Left ventricle myocardium inferior (tissue), 1 donor: Measurements from ENCODE around the gene SVOPL. TPM values are rescaled to one million over a fixed set of nuclear protein-coding genes. Genes with fewer than 3 reads are reported as not detected.

Experiments used
- DNase-seq: peaks from one replicate; pipeline ENCODE4 v3.0.0-alpha.2; 2020
- H3K27ac ChIP-seq: fragments of 200-600 bp; replicated peaks from 2 replicates; pipeline ENCODE4 v1.8.0; 2021
- H3K27me3 ChIP-seq: fragments of 200-600 bp; 2 replicates; pipeline ENCODE4 v1.8.0; 2021; ENCODE audit warnings: low read depth
- H3K36me3 ChIP-seq: fragments of 200-600 bp; 2 replicates; pipeline ENCODE4 v1.8.0; 2021
- H3K4me1 ChIP-seq: fragments of 200-600 bp; 2 replicates; pipeline ENCODE4 v1.8.0; 2021
- H3K4me3 ChIP-seq: fragments of 200-600 bp; 2 replicates; pipeline ENCODE4 v1.8.0; 2021; ENCODE audit warnings: mild to moderate bottlenecking, moderate library complexity
- H3K9me3 ChIP-seq: fragments of 200-600 bp; replicated peaks from 2 replicates; pipeline ENCODE4 v1.8.0; 2021
- intact Hi-C: fragments of 100-400 bp; cut with micrococcal nuclease; formaldehyde crosslinking; loops from one replicate; pipeline ENCODE4 v1.11.0; 2022
- total RNA-seq: library from RNA; stranded (reverse); fragmentation: NEBNext Ultra II Directional; extraction: Animal tissue kit (Norgen Biotek cat#: 25700); gene quantifications from one replicate; pipeline ENCODE4 v1.2.1, GENCODE V29; 2021
- TF ChIP-seq, protein P1 (sequence below): fragments of 200-600 bp; IDR thresholded peaks from 2 replicates; pipeline ENCODE4 v1.8.0; 2021; ENCODE audit warnings: antibody characterized with exemption, mild to moderate bottlenecking, borderline replicate concordance
- donor health status: DM: no; HTN: yes; CAD: no; lungs with severe emphysema.

SVOPL gene
- total RNA-seq, 1 donor from 2014 or later: not detected

DNA sequence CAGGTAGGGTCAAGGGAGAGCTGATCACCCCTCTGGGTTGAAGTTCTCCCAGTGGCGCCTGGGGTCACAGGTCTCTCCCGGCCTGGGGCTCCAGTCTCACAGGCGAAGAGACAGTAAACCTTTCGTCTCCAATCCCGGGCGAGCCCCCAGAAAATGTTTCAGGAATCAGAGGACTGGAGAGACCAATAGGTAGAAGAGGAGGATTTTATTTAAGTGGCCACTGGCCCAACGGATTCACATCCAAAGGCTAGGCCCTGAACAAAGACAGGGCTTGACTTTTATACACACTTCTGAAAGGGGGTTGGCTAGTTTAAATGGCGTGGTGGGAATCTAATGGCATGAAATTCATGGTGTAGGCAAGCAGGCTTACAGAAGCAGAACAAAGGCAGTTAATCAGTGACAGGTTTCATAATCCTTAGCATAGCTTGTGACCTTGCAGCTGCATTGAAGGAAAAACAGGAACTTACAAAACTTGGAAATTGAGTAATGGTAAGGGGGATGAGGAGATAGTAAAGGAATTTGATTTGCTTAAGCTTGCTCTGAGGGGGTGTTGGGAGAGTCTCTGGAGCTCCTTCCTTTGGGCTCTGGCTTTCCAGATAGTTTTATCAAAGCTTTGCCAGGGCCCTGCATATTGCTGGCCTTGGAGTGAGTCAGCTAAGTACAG is 135.6 kb downstream of the SVOPL start:
- no peak for DNase-seq
- peaks cover 6% of the 10 kb centered on the region for H3K4me1 ChIP-seq
- no peak overlapping the region for H3K4me3 ChIP-seq
- TF ChIP-seq, protein P1, sequence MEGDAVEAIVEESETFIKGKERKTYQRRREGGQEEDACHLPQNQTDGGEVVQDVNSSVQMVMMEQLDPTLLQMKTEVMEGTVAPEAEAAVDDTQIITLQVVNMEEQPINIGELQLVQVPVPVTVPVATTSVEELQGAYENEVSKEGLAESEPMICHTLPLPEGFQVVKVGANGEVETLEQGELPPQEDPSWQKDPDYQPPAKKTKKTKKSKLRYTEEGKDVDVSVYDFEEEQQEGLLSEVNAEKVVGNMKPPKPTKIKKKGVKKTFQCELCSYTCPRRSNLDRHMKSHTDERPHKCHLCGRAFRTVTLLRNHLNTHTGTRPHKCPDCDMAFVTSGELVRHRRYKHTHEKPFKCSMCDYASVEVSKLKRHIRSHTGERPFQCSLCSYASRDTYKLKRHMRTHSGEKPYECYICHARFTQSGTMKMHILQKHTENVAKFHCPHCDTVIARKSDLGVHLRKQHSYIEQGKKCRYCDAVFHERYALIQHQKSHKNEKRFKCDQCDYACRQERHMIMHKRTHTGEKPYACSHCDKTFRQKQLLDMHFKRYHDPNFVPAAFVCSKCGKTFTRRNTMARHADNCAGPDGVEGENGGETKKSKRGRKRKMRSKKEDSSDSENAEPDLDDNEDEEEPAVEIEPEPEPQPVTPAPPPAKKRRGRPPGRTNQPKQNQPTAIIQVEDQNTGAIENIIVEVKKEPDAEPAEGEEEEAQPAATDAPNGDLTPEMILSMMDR: no peak
- H3K36me3 ChIP-seq: peaks cover 99% of the 10 kb centered on the region
- H3K9me3 ChIP-seq: peaks cover 60% of the 10 kb centered on the region
- intact Hi-C loops: no loop called here
- H3K27ac ChIP-seq: no peak overlapping the region
- H3K27me3 ChIP-seq: no peaks in the 10 kb centered on the region

- H3K36me3 ChIP-seq: peaks cover 99% of the 10 kb centered on the region
- peak overlapping the region; percentile 71 for H3K27ac ChIP-seq
- DNase-seq: no peak
- TF ChIP-seq, protein P1: no peak
- peaks cover 6% of the 10 kb centered on the region for H3K4me1 ChIP-seq
- H3K9me3 ChIP-seq: peaks cover 60% of the 10 kb centered on the region
- intact Hi-C loops: no loop called here
- no peaks in the 10 kb centered on the region for H3K27me3 ChIP-seq
- no peak overlapping the region for H3K4me3 ChIP-seq
Measured at GRCh38 chr7:138565071-138565450, 136.1 kb downstream of the SVOPL start.

DNA sequence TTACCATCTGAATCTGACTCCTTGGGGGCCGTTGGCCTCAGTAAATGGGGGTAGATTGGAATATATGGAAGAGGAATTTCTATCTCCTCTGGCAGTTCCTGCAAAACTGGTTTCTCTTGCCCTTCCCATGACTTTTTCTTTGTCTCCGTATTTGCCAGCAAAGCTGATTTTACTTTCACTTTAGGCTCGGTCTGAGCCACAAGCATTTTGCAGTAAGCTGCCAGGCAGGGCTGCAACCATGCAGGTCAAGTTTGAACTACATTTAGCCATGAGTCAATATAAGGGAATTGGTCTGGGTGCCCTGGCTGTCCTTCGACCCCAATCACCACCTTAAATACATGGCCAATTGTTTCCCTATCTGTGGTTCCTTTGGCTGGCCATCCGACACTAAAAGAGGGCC is 136.8 kb downstream of the SVOPL start:
- peak overlapping the region; percentile 45 for H3K4me3 ChIP-seq

GRCh38 chr7:138563808-138564207 is 137.4 kb downstream of the SVOPL start:
- intact Hi-C loops: no loop called here
- Histone ChIP-seq H3K27me3 (no peaks in the 10 kb centered on the region), H3K9me3 (peaks cover 60% of the 10 kb centered on the region), H3K27ac (peak overlapping the region; percentile 71), H3K4me3 (peak overlapping the region; percentile 45), H3K4me1 (peaks cover 6% of the 10 kb centered on the region), H3K36me3 (peaks cover 99% of the 10 kb centered on the region)
- TF ChIP-seq, protein P1: no peak
- no peak for DNase-seq

More for the DNA sequence above, 136.8 kb downstream of the SVOPL start:
- peaks cover 6% of the 10 kb centered on the region for H3K4me1 ChIP-seq
- TF ChIP-seq, protein P1: no peak
- intact Hi-C loops: no loop called here
- H3K27me3 ChIP-seq: no peaks in the 10 kb centered on the region
- DNase-seq: no peak
- peaks cover 60% of the 10 kb centered on the region for H3K9me3 ChIP-seq
- peaks cover 99% of the 10 kb centered on the region for H3K36me3 ChIP-seq
- H3K27ac ChIP-seq: peak overlapping the region; percentile 71

- Histone ChIP-seq H3K27me3 (no peaks in the 10 kb centered on the region), H3K4me1 (peaks cover 6% of the 10 kb centered on the region), H3K36me3 (peaks cover 99% of the 10 kb centered on the region), H3K4me3 (no peak overlapping the region), H3K27ac (no peak overlapping the region), H3K9me3 (peaks cover 74% of the 10 kb centered on the region)
- TF ChIP-seq, protein P1: no peak
- no peak for DNase-seq
- intact Hi-C loops: no loop called here
Measured at GRCh38 chr7:138559448-138559847, 141.7 kb downstream of the SVOPL start.
